Stimulated activated CD4-positive, alpha-beta T cell treated with anti-CD3 and anti-CD28 coated beads, TNF-alpha, amount 100 ng/mL, for 4 hours (primary cell): Measurements from ENCODE around the gene ASB9.
"Not testable (repeated sequence)": the region's sequence is repeated elsewhere in the genome, so short reads cannot be mapped to it uniquely, and the experiment has no call there.

Experiments used
- DNase-seq, 3 experiments: peaks; one replicate each; pipeline ENCODE4 v3.0.0-alpha.2; 2020; ENCODE audit warnings: low read depth in 3 of 3

The ASB9 gene, protein sequence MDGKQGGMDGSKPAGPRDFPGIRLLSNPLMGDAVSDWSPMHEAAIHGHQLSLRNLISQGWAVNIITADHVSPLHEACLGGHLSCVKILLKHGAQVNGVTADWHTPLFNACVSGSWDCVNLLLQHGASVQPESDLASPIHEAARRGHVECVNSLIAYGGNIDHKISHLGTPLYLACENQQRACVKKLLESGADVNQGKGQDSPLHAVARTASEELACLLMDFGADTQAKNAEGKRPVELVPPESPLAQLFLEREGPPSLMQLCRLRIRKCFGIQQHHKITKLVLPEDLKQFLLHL

GRCh38 chrX:15269618-15270521, at the start of gene ASB9:
ASB9 (minus strand) TSS chrX:15270083; CDS start chrX:15269874, 209 bp downstream.
- DNase-seq: no peak

DNA sequence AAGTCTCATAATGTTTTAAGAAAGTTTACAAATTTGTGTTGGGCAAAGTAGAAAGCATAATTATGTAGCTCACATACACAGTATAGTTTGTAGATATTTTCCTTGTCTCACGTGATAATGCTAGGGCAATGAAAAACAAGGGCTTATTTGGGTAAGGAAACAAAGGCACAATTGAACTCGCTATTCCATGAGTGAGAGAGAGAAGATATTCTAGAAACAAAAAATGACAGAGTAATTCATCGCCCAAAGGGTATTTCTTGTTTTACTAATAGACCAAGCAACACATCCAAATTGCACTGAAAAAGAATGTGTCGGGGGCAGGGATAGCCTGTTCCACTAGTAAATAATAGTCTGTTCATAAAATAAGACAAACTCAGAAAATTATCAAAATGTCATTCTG, 49.2 kb upstream of the ASB9 start:
- DNase-seq: no peak

DNA sequence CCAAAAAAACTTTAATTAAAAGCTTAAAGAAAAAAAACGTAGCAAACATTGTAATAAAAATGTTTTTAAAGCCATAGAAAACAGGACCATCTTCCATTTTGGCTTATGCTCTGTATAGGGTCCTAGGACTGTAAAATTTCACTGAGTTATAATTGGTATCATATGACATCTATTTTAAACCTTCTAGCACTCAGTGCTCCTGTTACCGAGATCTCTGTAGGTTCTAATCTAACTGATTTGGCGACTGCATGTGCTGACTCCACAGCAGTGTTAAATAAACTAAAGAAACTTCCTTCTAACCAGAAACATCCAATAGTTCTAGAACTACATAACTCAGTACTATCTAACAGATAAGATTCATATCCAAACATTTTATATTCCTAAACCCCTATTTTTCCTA, 45.6 kb upstream of the ASB9 start, which contains the start of gene ASB11:
Gene ASB11, minus strand, starts transcription at position 132 of the 400 bp plus-strand sequence. Its CDS starts 35 bp downstream, at position 97.
- no peak for DNase-seq

DNA sequence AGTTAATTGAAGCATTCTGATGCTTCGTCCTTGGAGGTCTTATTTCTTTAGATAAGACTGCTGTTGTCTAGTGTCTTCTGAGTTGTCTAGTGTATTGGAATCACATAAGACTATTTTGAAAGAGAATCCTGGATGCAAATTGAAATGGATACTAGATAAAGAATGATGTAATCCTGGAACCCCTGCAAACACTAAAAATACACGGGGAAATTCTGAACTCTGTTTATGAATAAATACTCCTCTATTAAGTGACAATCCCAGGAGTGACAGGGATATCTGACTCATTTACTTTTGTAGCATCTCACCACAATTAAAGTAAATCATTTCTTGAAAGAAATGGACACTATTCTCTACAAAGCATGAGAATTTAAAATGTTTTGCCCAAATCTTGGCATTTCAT, 44.6 kb upstream of the ASB9 start:
- no peak for DNase-seq

DNA sequence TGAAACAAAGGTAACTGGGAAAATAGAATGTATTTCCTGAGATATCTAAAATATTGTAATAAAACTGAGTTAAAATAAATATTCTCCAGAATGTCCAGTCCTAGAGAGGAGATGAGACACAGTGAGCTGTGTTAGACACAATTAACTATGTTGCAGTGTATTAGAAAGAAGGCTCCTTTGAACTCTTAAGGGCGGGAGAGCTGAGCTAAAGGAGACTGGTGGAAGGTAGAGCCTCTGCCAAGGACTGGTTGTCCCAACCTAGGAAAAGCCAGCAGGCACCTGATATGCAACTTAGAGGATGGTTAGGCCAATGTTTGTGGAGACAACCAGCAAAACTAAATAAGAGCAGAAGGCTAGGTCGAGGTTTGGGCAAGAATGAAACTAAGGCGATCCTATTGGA, 41.2 kb upstream of the ASB9 start:
- DNase-seq: no peak

- DNase-seq: no peak
Observed at GRCh38 chrX:15310117-15310516, 40.2 kb upstream of the ASB9 start.

- DNase-seq: not testable (repeated sequence)
Observed at GRCh38 chrX:15305899-15306298, 36.0 kb upstream of the ASB9 start.

- DNase-seq: no peak
Observed at GRCh38 chrX:15301924-15302323, 32.0 kb upstream of the ASB9 start.

DNA sequence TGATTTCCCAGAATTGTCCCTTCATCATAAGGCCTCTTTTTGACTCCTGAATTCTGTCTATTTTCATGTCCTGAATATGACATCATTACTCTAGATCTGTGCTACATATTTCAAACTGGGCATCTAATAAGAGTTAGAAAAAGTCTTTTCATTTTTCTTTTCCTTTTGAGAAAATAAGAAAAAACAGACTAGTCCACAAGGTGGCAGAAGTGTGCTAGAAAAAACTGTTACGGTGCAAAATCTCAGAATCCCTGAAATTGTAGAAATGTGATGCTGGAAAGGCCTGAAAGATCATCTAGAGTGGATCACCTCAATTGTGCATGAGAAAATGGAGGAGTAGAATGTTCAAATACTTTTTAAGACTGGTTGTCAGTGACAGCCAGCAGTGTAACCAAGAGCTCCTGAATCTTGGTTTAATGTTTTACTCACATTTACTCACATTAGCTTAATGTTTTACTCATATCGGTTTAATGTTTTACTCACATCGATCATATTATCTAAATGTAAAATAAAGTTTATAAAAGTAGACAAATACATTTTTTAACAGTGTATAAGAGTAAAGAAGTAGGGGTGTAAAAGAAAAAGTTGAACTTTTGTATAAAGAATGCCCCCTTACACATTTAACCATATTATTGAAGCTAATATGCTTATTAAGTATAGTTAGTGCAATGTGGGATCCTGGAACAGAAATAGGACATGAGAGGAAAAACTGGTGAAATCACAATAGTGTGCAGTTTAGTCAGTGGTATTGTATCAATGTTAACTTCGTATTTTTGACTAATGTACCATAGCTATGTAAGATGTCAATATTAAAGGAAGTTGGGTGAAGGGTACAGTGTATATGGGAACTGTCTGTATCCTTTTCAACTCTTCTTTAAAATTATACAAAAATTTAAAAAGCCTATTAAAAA, 30.3 kb upstream of the ASB9 start:
- DNase-seq: no peak

DNA sequence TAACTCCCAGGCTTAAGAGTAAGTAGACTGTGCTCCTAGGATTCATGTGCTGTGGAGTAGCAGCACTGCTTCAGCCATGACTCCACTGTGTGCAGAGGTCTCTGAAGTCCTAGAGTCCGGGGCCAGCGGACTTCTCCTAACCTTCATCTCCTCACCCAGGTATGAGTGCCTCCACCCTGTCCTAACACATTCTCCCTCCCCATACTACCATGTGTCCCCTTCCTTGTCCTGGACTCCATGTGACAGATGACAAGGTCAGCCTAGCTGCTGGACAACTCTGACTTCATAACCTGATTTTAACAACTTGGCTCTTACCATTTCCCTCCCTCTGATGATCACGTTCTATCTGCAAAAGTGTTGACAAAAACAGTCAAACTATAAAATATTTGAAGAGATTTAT, 28.9 kb upstream of the ASB9 start:
- no peak for DNase-seq

- no peak for DNase-seq
Observed at GRCh38 chrX:15298201-15298600, 28.3 kb upstream of the ASB9 start.

GRCh38 chrX:15293451-15293850, 23.6 kb upstream of the ASB9 start:
- no peak for DNase-seq

DNA sequence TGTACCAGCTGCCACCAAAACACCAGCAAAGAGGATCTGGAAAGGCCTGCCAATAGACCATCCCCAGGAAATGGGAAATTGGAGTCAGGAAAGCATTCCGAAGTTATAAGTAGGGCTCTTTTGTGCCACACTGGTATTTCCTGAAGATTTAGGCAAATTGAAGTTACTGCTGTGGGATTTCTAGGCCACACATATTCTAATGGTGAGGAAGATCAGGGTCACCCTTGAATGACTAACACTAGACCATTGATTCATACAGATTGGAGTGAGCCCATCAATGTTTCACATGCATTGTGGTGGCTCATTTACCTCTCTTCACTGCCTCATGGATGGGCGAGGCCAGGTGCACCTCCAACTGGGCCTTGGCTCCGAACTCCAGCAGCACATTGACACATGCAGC, 23.0 kb upstream of the ASB9 start:
- DNase-seq: no peak

- DNase-seq: no peak
Observed at GRCh38 chrX:15277604-15278003, 7.7 kb upstream of the ASB9 start.

DNA sequence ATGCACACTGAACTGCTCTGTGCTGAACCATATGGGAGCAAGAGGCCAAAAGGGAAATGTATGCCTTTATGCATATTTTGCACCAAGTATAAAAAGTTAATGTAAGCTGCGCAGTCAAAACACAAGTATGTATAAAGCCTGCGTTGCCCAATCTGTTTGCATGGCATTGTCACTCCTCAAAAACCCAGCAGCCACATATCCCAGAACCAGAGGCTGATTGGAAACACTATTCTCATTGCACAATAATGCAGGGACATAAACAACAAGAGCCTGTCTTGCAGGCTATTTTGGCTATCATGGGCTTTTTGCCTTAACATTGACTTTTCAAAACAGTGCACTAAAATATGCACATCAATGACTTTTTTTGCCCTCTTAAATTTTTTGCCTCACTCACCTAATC, 5.1 kb upstream of the ASB9 start:
- no peak for DNase-seq

DNA sequence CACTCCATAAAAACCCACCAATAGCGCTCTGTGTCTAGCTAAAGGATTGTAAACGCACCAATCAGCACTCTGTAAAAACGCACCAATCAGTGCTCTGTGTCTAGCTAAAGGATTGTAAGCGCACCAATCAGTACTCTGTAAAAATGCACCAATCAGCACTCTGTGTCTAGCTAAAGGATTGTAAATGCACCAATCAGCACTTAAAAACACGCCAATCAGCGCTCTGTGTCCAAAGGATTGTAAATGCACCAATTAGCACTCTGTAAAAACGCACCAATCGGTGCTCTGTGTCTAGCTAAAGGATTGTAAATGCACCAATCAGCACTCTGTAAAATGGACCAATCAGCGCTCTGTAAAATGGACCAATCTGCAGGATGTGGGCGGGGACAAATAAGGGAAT, 3.4 kb upstream of the ASB9 start:
- not testable (repeated sequence) for DNase-seq

DNA sequence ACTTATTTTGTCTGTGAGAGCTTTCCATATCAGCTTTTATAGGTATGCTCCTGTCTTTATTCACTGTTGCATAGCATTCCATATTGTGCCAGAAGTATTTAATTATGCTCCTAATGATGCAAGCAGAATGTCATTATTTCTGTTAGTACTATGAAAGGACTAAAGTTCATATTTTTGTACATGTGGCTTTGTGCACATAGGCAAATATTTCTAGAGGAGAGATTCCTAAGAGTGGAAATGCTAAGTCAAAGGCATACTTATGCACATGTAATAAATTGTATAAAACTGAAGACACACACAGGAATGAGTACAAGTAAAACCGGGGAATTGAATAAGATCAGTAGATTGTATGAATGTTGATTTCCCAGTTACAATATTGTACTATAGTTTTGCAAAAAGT, 1.9 kb upstream of the ASB9 start:
- no peak for DNase-seq

GRCh38 chrX:15269120-15269519, 763 bp downstream of the ASB9 start:
- no peak for DNase-seq

- no peak for DNase-seq
Observed at GRCh38 chrX:15254852-15255251, 15.0 kb downstream of the ASB9 start.

DNA sequence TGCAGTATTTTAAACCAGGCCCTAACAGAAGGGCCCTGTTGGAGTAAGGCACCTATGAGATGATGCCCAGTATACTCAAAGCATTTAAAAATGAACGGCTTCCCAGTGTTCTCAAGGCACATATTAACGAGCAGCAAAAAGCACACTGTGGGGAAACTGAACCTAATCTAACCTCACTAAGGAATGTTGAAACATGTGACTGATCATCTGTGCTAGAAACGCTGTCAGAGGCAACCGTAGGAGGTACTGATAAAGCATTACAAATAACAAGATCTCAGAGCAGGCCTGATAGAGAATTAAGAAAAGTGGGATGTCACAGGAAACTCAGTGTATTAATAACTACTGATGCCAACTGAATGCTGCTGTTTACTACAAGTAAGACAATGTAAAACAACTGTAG, 24.0 kb downstream of the ASB9 start:
- DNase-seq: no peak

DNA sequence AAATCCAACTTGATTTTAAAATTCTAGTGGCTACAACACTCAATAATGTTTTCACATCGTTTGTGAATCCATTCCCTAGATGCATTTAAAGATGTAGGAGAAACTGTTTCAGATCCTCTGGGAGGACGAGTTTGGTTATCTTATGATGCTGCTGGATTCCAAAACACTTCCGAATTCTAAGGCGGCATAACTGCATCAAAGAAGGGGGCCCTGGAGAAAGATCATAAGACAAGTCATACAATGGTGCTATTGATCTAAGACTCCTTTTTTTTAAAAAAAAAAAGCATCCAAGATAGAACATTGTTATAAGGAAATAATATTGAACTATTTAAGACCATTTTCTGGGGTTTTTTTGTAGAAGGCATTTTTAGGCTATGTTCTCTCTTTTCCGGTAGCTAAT, 25.5 kb downstream of the ASB9 start:
- DNase-seq: no peak
